ENCODE results near the gene DPH7. TPM values are rescaled to one million over a fixed set of nuclear protein-coding genes. Genes with fewer than 3 reads are reported as not detected.
"Not testable (repeated sequence)": the region's sequence is repeated elsewhere in the genome, so short reads cannot be mapped to it uniquely, and the experiment has no call there.

The DPH7 gene
- total RNA-seq, 4 donors from 2014 or later: 17.6 to 43.6 (median 27.8) TPM

GRCh38 chr9:137558127-137558526 lies 20.6 kb downstream of the DPH7 start:
- no peak for ATAC-seq
- TF ChIP-seq EP300 (IDR thresholded peaks at IDR 0.05): no peak
- TF ChIP-seq CTCF (IDR thresholded peaks at IDR 0.05): no peak
- TF ChIP-seq POLR2AphosphoS5 (IDR thresholded peaks at IDR 0.05): no peak
- TF ChIP-seq POLR2A (IDR thresholded peaks at IDR 0.05): no peak
- H3K27ac ChIP-seq: no peak overlapping the region
- no peaks in the 10 kb centered on the region for H3K27me3 ChIP-seq
- H3K4me1 ChIP-seq: peaks cover 0 to 17% (median 0%) of the 10 kb centered on the region in 3 donors
- H3K36me3 ChIP-seq: peaks cover 0 to 88% of the 10 kb centered on the region in 2 donors
- WGBS, 2 donors (ENCODE audit: low coverage in 1 of 2): 90 to 96% methylated on average over 3 to 4 of the region's 4 CpGs
- H3K4me3 ChIP-seq: no peak overlapping the region
- H3K9me3 ChIP-seq: no peaks in the 10 kb centered on the region

- Histone ChIP-seq H3K36me3 (peaks cover 0 to 74% of the 10 kb centered on the region in 2 donors), H3K9me3 (no peaks in the 10 kb centered on the region), H3K4me3 (no peak overlapping the region), H3K27me3 (no peaks in the 10 kb centered on the region), H3K27ac (peak overlapping the region in 3 of 4 donors; percentile 4 to 61 (median 55)), H3K4me1 (peaks cover 0 to 30% (median 4%) of the 10 kb centered on the region in 3 donors)
- no peak for TF ChIP-seq POLR2A (IDR thresholded peaks at IDR 0.05)
- no peak for TF ChIP-seq EP300 (IDR thresholded peaks at IDR 0.05)
- no peak for TF ChIP-seq CTCF (IDR thresholded peaks at IDR 0.05)
- no peak for TF ChIP-seq POLR2AphosphoS5 (IDR thresholded peaks at IDR 0.05)
- no peak for ATAC-seq
- 33 to 47% methylated on average over 5 to 7 of the region's 24 CpGs for WGBS, 2 donors (ENCODE audit: low coverage in 1 of 2)
These were observed 22.5 kb downstream of the DPH7 start for GRCh38 chr9:137556069-137556838.

- H3K36me3 ChIP-seq: peaks cover 0 to 70% of the 10 kb centered on the region in 2 donors
- H3K4me1 ChIP-seq: peaks cover 0 to 39% (median 4%) of the 10 kb centered on the region in 3 donors
- H3K27me3 ChIP-seq: no peaks in the 10 kb centered on the region
- H3K27ac ChIP-seq: peak overlapping the region in 1 of 4 donors; percentile 61
- H3K4me3 ChIP-seq: no peak overlapping the region
- no peak for TF ChIP-seq POLR2AphosphoS5 (IDR thresholded peaks at IDR 0.05)
- TF ChIP-seq POLR2A (IDR thresholded peaks at IDR 0.05): no peak
- TF ChIP-seq CTCF (IDR thresholded peaks at IDR 0.05): no peak
- TF ChIP-seq EP300 (IDR thresholded peaks at IDR 0.05): no peak
- no peak for ATAC-seq
- 92% methylated on average over 2 of the region's 10 CpGs; no CpG with 5 or more reads in 1 of the 2 donors for WGBS, 2 donors (ENCODE audit: low coverage in 1 of 2)
- H3K9me3 ChIP-seq: no peaks in the 10 kb centered on the region
These were observed 23.5 kb downstream of the DPH7 start for GRCh38 chr9:137555179-137555578.

GRCh38 chr9:137554349-137554748 lies 24.4 kb downstream of the DPH7 start:
- peaks cover 0 to 61% of the 10 kb centered on the region in 2 donors for H3K36me3 ChIP-seq
- 89 to 100% methylated on average over 1 of the region's 1 CpG for WGBS, 2 donors (ENCODE audit: low coverage in 1 of 2)

GRCh38 chr9:137553654-137554053 lies 25.1 kb downstream of the DPH7 start:
- H3K27me3 ChIP-seq, H3K4me3 ChIP-seq, H3K27ac ChIP-seq, ATAC-seq, H3K9me3 ChIP-seq: not testable (repeated sequence)
- 74 to 89% methylated on average over 4 to 7 of the region's 10 CpGs for WGBS, 2 donors (ENCODE audit: low coverage in 1 of 2)
- Histone ChIP-seq H3K36me3 (peaks cover 0 to 58% of the 10 kb centered on the region in 2 donors), H3K4me1 (peaks cover 0 to 55% (median 9%) of the 10 kb centered on the region in 3 donors)

More at GRCh38 chr9:137554349-137554748, 24.4 kb downstream of the DPH7 start:
- TF ChIP-seq CTCF (IDR thresholded peaks at IDR 0.05): no peak
- TF ChIP-seq POLR2AphosphoS5 (IDR thresholded peaks at IDR 0.05): no peak
- TF ChIP-seq EP300 (IDR thresholded peaks at IDR 0.05): no peak
- TF ChIP-seq POLR2A (IDR thresholded peaks at IDR 0.05): no peak
- Histone ChIP-seq H3K4me3 (no peak overlapping the region), H3K27ac (no peak overlapping the region), H3K4me1 (peaks cover 0 to 48% (median 9%) of the 10 kb centered on the region in 3 donors), H3K27me3 (no peaks in the 10 kb centered on the region), H3K9me3 (no peaks in the 10 kb centered on the region)
- ATAC-seq: no peak

All from gastroesophageal sphincter (tissue), 4 donors.